ENCODE results near the gene SRC.

SRC gene

DNA sequence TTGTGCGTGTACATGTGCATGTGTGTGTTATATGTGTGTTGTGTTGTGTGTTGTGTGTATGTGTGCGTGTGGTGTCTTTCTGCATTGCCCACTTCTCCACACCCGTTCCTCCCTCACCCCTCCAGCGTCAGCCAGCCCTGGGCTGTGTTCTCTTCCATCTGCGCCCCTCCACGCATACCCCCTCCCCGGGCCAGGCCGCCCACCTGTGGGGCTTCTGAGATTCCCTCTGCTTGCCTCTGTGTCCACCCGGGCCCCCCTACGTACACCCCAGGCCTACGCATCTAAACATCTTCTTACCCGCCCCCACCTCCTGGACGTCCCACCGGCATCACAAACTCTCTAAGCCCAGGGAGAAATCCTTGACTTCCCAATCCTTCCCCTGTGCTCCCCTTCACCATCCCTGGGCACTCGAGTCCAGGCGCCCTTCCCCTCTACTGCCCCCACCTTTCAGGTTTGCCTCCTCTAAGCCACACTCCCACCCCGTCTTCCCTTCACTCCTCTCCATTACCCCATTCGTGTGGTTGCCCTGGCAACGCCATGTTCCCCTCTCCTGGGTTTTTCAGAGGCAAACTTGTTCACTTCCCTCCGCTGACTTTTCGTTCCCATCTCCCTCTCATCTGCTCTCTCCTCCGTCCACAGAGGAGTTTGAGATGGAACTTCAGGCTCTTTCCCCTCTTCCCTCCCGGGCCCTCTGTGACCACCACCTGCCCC lies 93.4 kb downstream of the SRC start:
- no peak overlapping the region for H3K27ac ChIP-seq
- TF ChIP-seq, protein P1, sequence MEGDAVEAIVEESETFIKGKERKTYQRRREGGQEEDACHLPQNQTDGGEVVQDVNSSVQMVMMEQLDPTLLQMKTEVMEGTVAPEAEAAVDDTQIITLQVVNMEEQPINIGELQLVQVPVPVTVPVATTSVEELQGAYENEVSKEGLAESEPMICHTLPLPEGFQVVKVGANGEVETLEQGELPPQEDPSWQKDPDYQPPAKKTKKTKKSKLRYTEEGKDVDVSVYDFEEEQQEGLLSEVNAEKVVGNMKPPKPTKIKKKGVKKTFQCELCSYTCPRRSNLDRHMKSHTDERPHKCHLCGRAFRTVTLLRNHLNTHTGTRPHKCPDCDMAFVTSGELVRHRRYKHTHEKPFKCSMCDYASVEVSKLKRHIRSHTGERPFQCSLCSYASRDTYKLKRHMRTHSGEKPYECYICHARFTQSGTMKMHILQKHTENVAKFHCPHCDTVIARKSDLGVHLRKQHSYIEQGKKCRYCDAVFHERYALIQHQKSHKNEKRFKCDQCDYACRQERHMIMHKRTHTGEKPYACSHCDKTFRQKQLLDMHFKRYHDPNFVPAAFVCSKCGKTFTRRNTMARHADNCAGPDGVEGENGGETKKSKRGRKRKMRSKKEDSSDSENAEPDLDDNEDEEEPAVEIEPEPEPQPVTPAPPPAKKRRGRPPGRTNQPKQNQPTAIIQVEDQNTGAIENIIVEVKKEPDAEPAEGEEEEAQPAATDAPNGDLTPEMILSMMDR (IDR thresholded peaks at IDR 0.05; ENCODE audit: low read depth, low read length): no peak
- no peaks in the 10 kb centered on the region for H3K36me3 ChIP-seq
- H3K4me3 ChIP-seq (ENCODE audit: low read depth, low read length): no peak overlapping the region
- no peaks in the 10 kb centered on the region for H3K27me3 ChIP-seq (ENCODE audit: insufficient read depth, low read depth, severe bottlenecking)
- H3K9me3 ChIP-seq (ENCODE audit: severe bottlenecking): no peaks in the 10 kb centered on the region
- DNase-seq: no peak

DNA sequence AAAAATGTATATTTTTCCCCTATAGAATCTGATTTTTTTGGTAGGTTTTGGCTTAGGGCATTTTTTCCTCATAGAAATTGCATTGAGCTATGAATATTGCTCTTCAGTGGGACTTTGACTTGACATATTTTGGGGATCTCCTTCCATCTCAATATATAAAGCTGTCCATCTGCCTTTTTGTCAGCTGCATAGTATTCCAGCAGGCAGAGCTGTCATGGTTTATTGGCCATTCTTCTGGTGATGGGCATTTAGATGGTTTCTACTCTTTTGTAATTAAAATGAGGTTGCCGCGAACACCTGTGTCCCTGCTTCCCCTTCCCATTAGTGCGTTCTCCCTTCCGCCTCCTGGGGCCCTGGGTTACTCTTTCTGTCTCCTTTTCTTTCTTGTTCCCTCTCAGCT lies 95.1 kb downstream of the SRC start:
- H3K27me3 ChIP-seq (ENCODE audit: insufficient read depth, low read depth, severe bottlenecking): no peaks in the 10 kb centered on the region
- no peak for DNase-seq
- TF ChIP-seq, protein P1 (IDR thresholded peaks at IDR 0.05; ENCODE audit: low read depth, low read length): no peak
- H3K4me3 ChIP-seq (ENCODE audit: low read depth, low read length): no peak overlapping the region
- H3K36me3 ChIP-seq: no peaks in the 10 kb centered on the region
- no peaks in the 10 kb centered on the region for H3K9me3 ChIP-seq (ENCODE audit: severe bottlenecking)
- no peak overlapping the region for H3K27ac ChIP-seq

DNA sequence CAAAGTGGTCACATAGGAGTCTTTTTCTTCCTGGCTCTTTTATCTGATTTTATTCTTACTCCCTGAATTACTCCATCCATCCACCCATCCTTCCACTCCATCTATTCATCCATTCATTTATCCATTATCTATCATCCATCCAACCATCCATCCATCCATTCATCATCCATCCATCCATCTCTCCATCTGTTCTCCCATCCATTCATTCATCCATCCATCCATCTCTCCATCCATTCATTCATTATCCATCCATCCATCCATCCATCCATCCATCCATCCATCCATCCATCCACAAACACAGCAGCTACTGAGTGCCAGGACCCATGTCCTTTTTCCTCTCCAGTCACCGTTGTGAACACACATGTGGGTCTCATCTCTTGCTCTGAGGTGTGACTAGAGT lies 96.6 kb downstream of the SRC start:
- DNase-seq: no peak
- H3K27me3 ChIP-seq (ENCODE audit: insufficient read depth, low read depth, severe bottlenecking): no peaks in the 10 kb centered on the region
- no peaks in the 10 kb centered on the region for H3K36me3 ChIP-seq
- H3K4me3 ChIP-seq (ENCODE audit: low read depth, low read length): no peak overlapping the region
- H3K9me3 ChIP-seq (ENCODE audit: severe bottlenecking): no peaks in the 10 kb centered on the region
- H3K27ac ChIP-seq: no peak overlapping the region
- TF ChIP-seq, protein P1 (IDR thresholded peaks at IDR 0.05; ENCODE audit: low read depth, low read length): no peak

DNA sequence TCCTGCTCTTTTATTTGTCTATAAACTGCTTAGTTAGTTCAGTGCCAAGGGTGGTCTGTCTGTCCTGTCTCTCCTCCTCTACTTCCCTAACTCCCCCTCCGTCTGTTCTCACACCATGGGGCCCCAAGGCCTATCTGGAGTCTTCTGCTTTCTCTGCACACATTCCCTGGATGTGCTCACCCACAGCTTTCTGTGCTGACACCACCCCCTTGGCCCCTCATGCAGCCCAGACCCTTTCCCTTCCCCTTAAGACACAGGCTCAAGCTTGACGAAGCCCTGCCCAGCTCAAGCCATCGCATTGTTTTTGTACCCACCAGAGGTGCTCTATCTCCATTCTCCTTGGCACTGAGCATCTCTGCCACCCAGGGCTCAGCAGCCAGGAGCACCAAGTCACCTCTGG lies 97.0 kb downstream of the SRC start:
- H3K27me3 ChIP-seq (ENCODE audit: insufficient read depth, low read depth, severe bottlenecking): no peaks in the 10 kb centered on the region
- TF ChIP-seq, protein P1 (IDR thresholded peaks at IDR 0.05; ENCODE audit: low read depth, low read length): no peak
- no peak for DNase-seq
- H3K36me3 ChIP-seq: no peaks in the 10 kb centered on the region
- no peak overlapping the region for H3K4me3 ChIP-seq (ENCODE audit: low read depth, low read length)
- H3K27ac ChIP-seq: no peak overlapping the region
- H3K9me3 ChIP-seq (ENCODE audit: severe bottlenecking): no peaks in the 10 kb centered on the region

DNA sequence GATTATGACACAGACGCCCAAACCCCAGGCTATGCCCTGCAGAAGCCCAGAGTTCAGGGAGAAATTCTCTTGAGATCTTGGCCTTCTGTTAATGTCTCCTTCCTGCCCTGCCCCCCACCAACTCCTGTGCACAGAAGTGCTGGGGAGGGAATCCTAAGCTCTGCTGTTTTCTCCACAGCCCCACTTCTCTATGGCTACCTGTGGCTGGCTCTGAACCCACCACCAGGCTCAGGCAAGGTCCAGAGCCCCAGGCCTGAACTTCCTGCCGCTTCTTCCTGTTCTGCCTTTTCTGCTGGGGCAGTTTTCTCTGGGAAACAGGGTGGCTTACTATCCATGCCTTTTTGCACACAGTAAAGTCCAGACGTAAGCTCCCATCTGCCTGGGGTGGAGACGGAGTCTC lies 97.7 kb downstream of the SRC start:
- H3K27ac ChIP-seq: no peak overlapping the region
- no peaks in the 10 kb centered on the region for H3K27me3 ChIP-seq (ENCODE audit: insufficient read depth, low read depth, severe bottlenecking)
- DNase-seq: no peak
- no peaks in the 10 kb centered on the region for H3K9me3 ChIP-seq (ENCODE audit: severe bottlenecking)
- no peaks in the 10 kb centered on the region for H3K36me3 ChIP-seq
- no peak overlapping the region for H3K4me3 ChIP-seq (ENCODE audit: low read depth, low read length)
- TF ChIP-seq, protein P1 (IDR thresholded peaks at IDR 0.05; ENCODE audit: low read depth, low read length): no peak

DNA sequence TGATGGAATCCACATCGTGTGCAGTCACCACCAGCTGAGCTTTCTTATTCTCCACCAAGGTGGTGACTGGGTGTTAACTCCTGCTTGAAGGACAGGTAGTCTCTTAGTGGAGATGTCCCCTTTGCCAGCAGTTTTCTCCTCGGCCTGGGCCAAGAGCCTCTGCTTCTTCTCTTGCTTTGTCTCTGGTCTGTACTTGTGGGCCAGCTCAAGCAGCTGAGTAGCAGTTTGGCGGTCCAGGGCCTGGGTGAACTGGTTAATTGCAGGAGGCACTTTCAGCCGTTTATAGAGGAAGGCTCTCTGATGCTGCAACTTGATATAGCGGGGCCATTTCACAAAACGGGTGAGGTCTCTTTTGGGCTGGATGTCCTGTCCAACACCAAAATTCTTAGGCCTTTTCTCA lies 99.1 kb downstream of the SRC start:
- DNase-seq: no peak
- TF ChIP-seq, protein P1 (IDR thresholded peaks at IDR 0.05; ENCODE audit: low read depth, low read length): no peak
- Histone ChIP-seq H3K4me3 (ENCODE audit: low read depth, low read length) (no peak overlapping the region), H3K27ac (no peak overlapping the region), H3K36me3 (no peaks in the 10 kb centered on the region), H3K27me3 (ENCODE audit: insufficient read depth, low read depth, severe bottlenecking) (no peaks in the 10 kb centered on the region), H3K9me3 (ENCODE audit: severe bottlenecking) (no peaks in the 10 kb centered on the region)

Data from WERI-Rb-1 (cell line).